Measurements from ENCODE around the gene C1orf122.

C1orf122 gene

DNA sequence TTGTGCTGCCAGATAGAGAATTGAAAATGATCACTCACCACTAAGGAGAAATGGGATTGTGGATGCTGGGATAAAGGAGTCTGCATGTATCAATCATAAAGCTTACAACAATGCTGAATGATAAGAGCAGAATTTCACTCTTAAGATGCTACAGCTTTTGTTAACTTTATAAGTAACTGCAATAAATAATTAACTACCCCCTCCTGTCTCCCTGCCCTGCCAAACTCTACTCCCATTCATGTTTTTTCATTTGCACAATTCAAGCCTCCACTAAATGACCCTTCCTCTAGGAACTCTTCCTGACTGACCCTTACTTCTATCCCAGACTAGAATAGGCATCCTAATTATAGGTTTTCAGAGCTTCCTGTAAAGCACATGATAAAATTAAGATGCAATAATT, 36.9 kb downstream of the C1orf122 start:
- TF ChIP-seq, protein P1, sequence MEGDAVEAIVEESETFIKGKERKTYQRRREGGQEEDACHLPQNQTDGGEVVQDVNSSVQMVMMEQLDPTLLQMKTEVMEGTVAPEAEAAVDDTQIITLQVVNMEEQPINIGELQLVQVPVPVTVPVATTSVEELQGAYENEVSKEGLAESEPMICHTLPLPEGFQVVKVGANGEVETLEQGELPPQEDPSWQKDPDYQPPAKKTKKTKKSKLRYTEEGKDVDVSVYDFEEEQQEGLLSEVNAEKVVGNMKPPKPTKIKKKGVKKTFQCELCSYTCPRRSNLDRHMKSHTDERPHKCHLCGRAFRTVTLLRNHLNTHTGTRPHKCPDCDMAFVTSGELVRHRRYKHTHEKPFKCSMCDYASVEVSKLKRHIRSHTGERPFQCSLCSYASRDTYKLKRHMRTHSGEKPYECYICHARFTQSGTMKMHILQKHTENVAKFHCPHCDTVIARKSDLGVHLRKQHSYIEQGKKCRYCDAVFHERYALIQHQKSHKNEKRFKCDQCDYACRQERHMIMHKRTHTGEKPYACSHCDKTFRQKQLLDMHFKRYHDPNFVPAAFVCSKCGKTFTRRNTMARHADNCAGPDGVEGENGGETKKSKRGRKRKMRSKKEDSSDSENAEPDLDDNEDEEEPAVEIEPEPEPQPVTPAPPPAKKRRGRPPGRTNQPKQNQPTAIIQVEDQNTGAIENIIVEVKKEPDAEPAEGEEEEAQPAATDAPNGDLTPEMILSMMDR (conservative IDR thresholded peaks at IDR 0.05; ENCODE audit: control insufficient read depth, insufficient read depth, low read depth, low read length): no peak
- DNase-seq (ENCODE audit: low read depth): no peak
- no peak overlapping the region for H3K4me3 ChIP-seq (ENCODE audit: control insufficient read depth, low read depth, low read length)

GRCh38 chr1:37845049-37845646, 37.6 kb downstream of the C1orf122 start:
- no peak for DNase-seq (ENCODE audit: low read depth)
- no peak overlapping the region for H3K4me3 ChIP-seq (ENCODE audit: control insufficient read depth, low read depth, low read length)
- TF ChIP-seq, protein P1 (conservative IDR thresholded peaks at IDR 0.05; ENCODE audit: control insufficient read depth, insufficient read depth, low read depth, low read length): no peak

DNA sequence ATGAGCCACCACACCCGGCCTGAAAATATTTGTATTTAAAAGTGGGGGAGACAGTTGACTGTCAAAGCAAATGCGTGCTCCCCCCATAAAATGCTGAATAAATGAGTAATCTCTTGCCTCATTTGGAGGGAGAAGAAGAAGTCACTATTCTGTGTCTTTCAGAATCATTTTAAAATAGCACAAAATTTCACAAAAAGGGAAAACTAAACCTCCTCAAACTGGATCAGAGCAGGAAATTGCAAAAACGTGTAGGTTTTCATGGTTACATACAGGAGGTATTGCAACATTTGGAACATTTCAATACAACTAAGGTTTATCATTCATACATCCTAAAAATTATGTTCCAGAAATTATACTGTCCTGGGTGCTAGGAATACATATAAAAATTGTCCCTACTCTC, 38.2 kb downstream of the C1orf122 start:
- TF ChIP-seq, protein P1 (conservative IDR thresholded peaks at IDR 0.05; ENCODE audit: control insufficient read depth, insufficient read depth, low read depth, low read length): no peak
- no peak for DNase-seq (ENCODE audit: low read depth)
- no peak overlapping the region for H3K4me3 ChIP-seq (ENCODE audit: control insufficient read depth, low read depth, low read length)

- TF ChIP-seq, protein P1 (conservative IDR thresholded peaks at IDR 0.05; ENCODE audit: control insufficient read depth, insufficient read depth, low read depth, low read length): no peak
- no peak overlapping the region for H3K4me3 ChIP-seq (ENCODE audit: control insufficient read depth, low read depth, low read length)
- DNase-seq (ENCODE audit: low read depth): no peak
These were observed 39.2 kb downstream of the C1orf122 start for GRCh38 chr1:37846647-37847339.

- no peak for DNase-seq (ENCODE audit: low read depth)
- no peak overlapping the region for H3K4me3 ChIP-seq (ENCODE audit: control insufficient read depth, low read depth, low read length)
These were observed 41.9 kb downstream of the C1orf122 start for GRCh38 chr1:37849480-37849879.

GRCh38 chr1:37850352-37850955, 42.9 kb downstream of the C1orf122 start:
- TF ChIP-seq, protein P1 (conservative IDR thresholded peaks at IDR 0.05; ENCODE audit: control insufficient read depth, insufficient read depth, low read depth, low read length): no peak
- peak; percentile 23 for DNase-seq (ENCODE audit: low read depth)
- H3K4me3 ChIP-seq (ENCODE audit: control insufficient read depth, low read depth, low read length): no peak overlapping the region

More at GRCh38 chr1:37849480-37849879, 41.9 kb downstream of the C1orf122 start:
- TF ChIP-seq, protein P1 (conservative IDR thresholded peaks at IDR 0.05; ENCODE audit: control insufficient read depth, insufficient read depth, low read depth, low read length): no peak
